Mesendoderm (in vitro differentiated cells): ENCODE measurements around the gene UBAP1.
"Not testable (repeated sequence)": the region's sequence is repeated elsewhere in the genome, so short reads cannot be mapped to it uniquely, and the experiment has no call there.

Experiments
- DNase-seq: peaks from one replicate; pipeline ENCODE4 v3.0.0; 2013
- H2AK5ac ChIP-seq: 2 replicates; pipeline ENCODE4 v1.6.1; 2013; ENCODE audit warnings: low read length, inconsistent platforms
- H2BK120ac ChIP-seq: 2 replicates; pipeline ENCODE4 v1.6.1; 2013; ENCODE audit warnings: low read depth, mild to moderate bottlenecking, low read length, moderate library complexity, mixed read lengths
- H2BK15ac ChIP-seq: replicated peaks from 2 replicates; pipeline ENCODE4 v1.6.1; 2013; ENCODE audit warnings: low read depth, mild to moderate bottlenecking, moderate library complexity
- H2BK5ac ChIP-seq: 2 replicates; pipeline ENCODE4 v1.6.1; 2013; ENCODE audit warnings: low read length, inconsistent platforms
- H3K18ac ChIP-seq: 2 replicates; pipeline ENCODE4 v1.6.1; 2013; ENCODE audit warnings: mild to moderate bottlenecking, low read length, mixed read lengths
- H3K23ac ChIP-seq: one replicate; pipeline ENCODE4 v1.6.1; 2013; ENCODE audit warnings: low read length
- H3K27ac ChIP-seq: 2 replicates; pipeline ENCODE4 v1.5.1; 2013; ENCODE audit warnings: low read depth, mild to moderate bottlenecking, inconsistent platforms, low read length, moderate library complexity
- H3K27me3 ChIP-seq: 2 replicates; pipeline ENCODE4 v1.6.1; 2013; ENCODE audit warnings: low read length, control low read depth, mild to moderate bottlenecking, inconsistent platforms; ENCODE audit not compliant: insufficient read depth, poor library complexity
- H3K36me3 ChIP-seq: 2 replicates; pipeline ENCODE4 v1.6.1; 2013; ENCODE audit warnings: low read length, inconsistent platforms; ENCODE audit not compliant: control insufficient read depth, insufficient read depth
- H3K4ac ChIP-seq: one replicate; pipeline ENCODE4 v1.6.1; 2013; ENCODE audit warnings: low read depth, mild to moderate bottlenecking, low read length, moderate library complexity
- H3K4me1 ChIP-seq: 2 replicates; pipeline ENCODE4 v1.6.1; 2013; ENCODE audit warnings: low read depth, low read length, inconsistent platforms; ENCODE audit not compliant: control insufficient read depth
- H3K4me2 ChIP-seq: 2 replicates; pipeline ENCODE4 v1.6.1; 2013; ENCODE audit warnings: low read length
- H3K4me3 ChIP-seq: 2 replicates; pipeline ENCODE4 v1.5.1; 2013; ENCODE audit warnings: mild to moderate bottlenecking, low read length
- H3K56ac ChIP-seq: one replicate; pipeline ENCODE4 v1.6.1; 2013; ENCODE audit warnings: low read length
- H3K79me1 ChIP-seq: 2 replicates; pipeline ENCODE4 v1.6.1; 2013; ENCODE audit warnings: low read length, inconsistent platforms
- H3K79me2 ChIP-seq: 2 replicates; pipeline ENCODE4 v1.6.1; 2013; ENCODE audit warnings: mild to moderate bottlenecking, low read length; ENCODE audit not compliant: control insufficient read depth, insufficient read depth
- H3K9ac ChIP-seq: 2 replicates; pipeline ENCODE4 v1.6.1; 2013; ENCODE audit warnings: low read length, inconsistent platforms
- H4K5ac ChIP-seq: one replicate; pipeline ENCODE4 v1.6.1; 2013; ENCODE audit warnings: low read length
- H4K8ac ChIP-seq: one replicate; pipeline ENCODE4 v1.6.1; 2013; ENCODE audit warnings: low read depth, mild to moderate bottlenecking, control low read depth, low read length, moderate library complexity
- WGBS: extraction: QIAGEN DNeasy Blood & Tissue Kit; methylation state at CpG from one replicate; pipeline ENCODE4 v1.1.7; 2013; ENCODE audit warnings: low lambda C conversion rate, missing lambda C conversion rate; ENCODE audit not compliant: insufficient coverage; ENCODE audit errors: extremely low coverage; 5-methylcytosine and 5-hydroxymethylcytosine counted together

Gene UBAP1

GRCh38 chr9:34262971-34263370 lies 84.1 kb downstream of the UBAP1 start:
- Histone ChIP-seq H3K36me3 (peaks cover 3% of the 10 kb centered on the region), H3K4me3 (no peak overlapping the region), H3K18ac (no peak overlapping the region), H3K79me1 (no peaks in the 10 kb centered on the region), H2AK5ac (no peak overlapping the region), H4K8ac (no peak overlapping the region), H3K9ac (no peak overlapping the region), H3K23ac (no peak overlapping the region), H3K56ac (no peak overlapping the region), H3K4ac (no peak overlapping the region), H3K4me2 (no peak overlapping the region), H2BK5ac (no peak overlapping the region), H2BK120ac (no peak overlapping the region), H2BK15ac (no peak overlapping the region), H3K79me2 (no peaks in the 10 kb centered on the region), H4K5ac (no peak overlapping the region), H3K27ac (no peak overlapping the region), H3K27me3 (no peaks in the 10 kb centered on the region), H3K4me1 (no peaks in the 10 kb centered on the region)
- no CpG with 5 or more reads among the region's 3 CpGs for WGBS
- no peak for DNase-seq

GRCh38 chr9:34267660-34268059 lies 88.8 kb downstream of the UBAP1 start:
- Histone ChIP-seq H3K18ac (no peak overlapping the region), H3K9ac (no peak overlapping the region), H3K79me1 (no peaks in the 10 kb centered on the region), H3K79me2 (no peaks in the 10 kb centered on the region), H3K4ac (no peak overlapping the region), H3K27ac (no peak overlapping the region), H4K8ac (no peak overlapping the region), H4K5ac (no peak overlapping the region), H3K4me2 (no peak overlapping the region), H2AK5ac (no peak overlapping the region), H3K36me3 (no peaks in the 10 kb centered on the region), H2BK5ac (no peak overlapping the region), H3K4me3 (no peak overlapping the region), H3K23ac (no peak overlapping the region), H2BK15ac (no peak overlapping the region), H3K56ac (no peak overlapping the region), H2BK120ac (no peak overlapping the region), H3K27me3 (no peaks in the 10 kb centered on the region), H3K4me1 (no peaks in the 10 kb centered on the region)
- no CpG with 5 or more reads among the region's 1 CpG for WGBS
- no peak for DNase-seq

- no CpG with 5 or more reads among the region's 5 CpGs for WGBS
- H3K4me3 ChIP-seq = no peak overlapping the region
Measured at GRCh38 chr9:34271265-34272006, 92.6 kb downstream of the UBAP1 start.

GRCh38 chr9:34272101-34272541 lies 93.3 kb downstream of the UBAP1 start:
- Histone ChIP-seq H3K79me1 (no peaks in the 10 kb centered on the region), H3K4ac (no peak overlapping the region), H4K5ac (no peak overlapping the region), H2BK120ac (no peak overlapping the region), H3K79me2 (no peaks in the 10 kb centered on the region), H3K56ac (no peak overlapping the region), H2BK5ac (no peak overlapping the region), H3K4me1 (no peaks in the 10 kb centered on the region), H4K8ac (no peak overlapping the region), H3K27ac (no peak overlapping the region), H3K18ac (no peak overlapping the region), H3K4me3 (no peak overlapping the region), H3K4me2 (no peak overlapping the region), H3K23ac (no peak overlapping the region), H2BK15ac (no peak overlapping the region), H3K27me3 (no peaks in the 10 kb centered on the region), H2AK5ac (no peak overlapping the region), H3K9ac (no peak overlapping the region), H3K36me3 (no peaks in the 10 kb centered on the region)
- no peak for DNase-seq
- WGBS = no CpG with 5 or more reads among the region's 3 CpGs

More at GRCh38 chr9:34271265-34272006, 92.6 kb downstream of the UBAP1 start:
- Histone ChIP-seq H3K4me2 (no peak overlapping the region), H3K18ac (no peak overlapping the region), H3K23ac (no peak overlapping the region), H3K9ac (no peak overlapping the region), H2AK5ac (no peak overlapping the region), H2BK120ac (no peak overlapping the region), H2BK5ac (no peak overlapping the region), H3K36me3 (no peaks in the 10 kb centered on the region), H3K27me3 (no peaks in the 10 kb centered on the region), H3K56ac (no peak overlapping the region), H4K8ac (no peak overlapping the region), H2BK15ac (no peak overlapping the region), H4K5ac (no peak overlapping the region), H3K27ac (no peak overlapping the region), H3K4ac (no peak overlapping the region), H3K79me1 (no peaks in the 10 kb centered on the region), H3K4me1 (no peaks in the 10 kb centered on the region), H3K79me2 (no peaks in the 10 kb centered on the region)
- DNase-seq = no peak

GRCh38 chr9:34273588-34273987 lies 94.7 kb downstream of the UBAP1 start:
- not testable (repeated sequence) for H2BK120ac ChIP-seq, H3K79me1 ChIP-seq, H3K36me3 ChIP-seq, H3K4me2 ChIP-seq, H2BK15ac ChIP-seq, H3K56ac ChIP-seq, H3K23ac ChIP-seq, H3K4ac ChIP-seq, H3K27ac ChIP-seq, H3K18ac ChIP-seq, H3K4me3 ChIP-seq, H2BK5ac ChIP-seq, H4K5ac ChIP-seq, H3K9ac ChIP-seq, H2AK5ac ChIP-seq, H3K27me3 ChIP-seq, H3K4me1 ChIP-seq, H4K8ac ChIP-seq, DNase-seq, H3K79me2 ChIP-seq
- WGBS = no CpG with 5 or more reads among the region's 2 CpGs

GRCh38 chr9:34275811-34276210 lies 97.0 kb downstream of the UBAP1 start:
- Histone ChIP-seq H3K4me3 (no peak overlapping the region), H3K4ac (no peak overlapping the region), H3K9ac (no peak overlapping the region), H2BK120ac (no peak overlapping the region), H2BK5ac (no peak overlapping the region), H3K23ac (no peak overlapping the region), H3K56ac (no peak overlapping the region), H3K36me3 (no peaks in the 10 kb centered on the region), H3K79me1 (no peaks in the 10 kb centered on the region), H3K4me2 (no peak overlapping the region), H2AK5ac (no peak overlapping the region), H4K8ac (no peak overlapping the region), H2BK15ac (no peak overlapping the region), H4K5ac (no peak overlapping the region), H3K79me2 (no peaks in the 10 kb centered on the region), H3K4me1 (no peaks in the 10 kb centered on the region), H3K27me3 (no peaks in the 10 kb centered on the region), H3K27ac (no peak overlapping the region), H3K18ac (no peak overlapping the region)
- DNase-seq = no peak
- WGBS = no CpG with 5 or more reads among the region's 6 CpGs
